ENCODE results near the gene SEMA6A. TPM values are rescaled to one million over a fixed set of nuclear protein-coding genes. Genes with fewer than 3 reads are reported as not detected.

Gene SEMA6A
- total RNA-seq, 4 donors from 2014 or later, result 2.5 to 6.5 (median 2.7) TPM

GRCh38 chr5:116428413-116428812 is 146.2 kb downstream of the SEMA6A start:
- in situ Hi-C loops (cut with MboI; ENCODE audit: low sequenced_read_pairs in 4 of 4) (no loop called here), intact Hi-C loops (cut with DNase I; ENCODE audit: low total_unique reads) (no loop called here)
- TF ChIP-seq POLR2A (IDR thresholded peaks at IDR 0.05) (no peak), CTCF (IDR thresholded peaks at IDR 0.05 in 4 of 5, conservative IDR thresholded peaks at IDR 0.05 in 1 of 5) (no peak)

GRCh38 chr5:116424951-116425350 is 149.7 kb downstream of the SEMA6A start:
- Histone ChIP-seq H3K36me3 (no peaks in the 10 kb centered on the region), H3K4me3 (no peak overlapping the region), H3K9me3 (no peaks in the 10 kb centered on the region), H3K27me3 (no peaks in the 10 kb centered on the region), H3K4me1 (no peaks in the 10 kb centered on the region), H3K27ac (no peak overlapping the region)
- ATAC-seq (no peak), DNase-seq (no peak)
- in situ Hi-C loops (cut with MboI; ENCODE audit: low sequenced_read_pairs in 4 of 4), result no loop called here
- intact Hi-C loops (cut with DNase I; ENCODE audit: low total_unique reads), result no loop called here
- TF ChIP-seq POLR2A (IDR thresholded peaks at IDR 0.05) (no peak), CTCF (IDR thresholded peaks at IDR 0.05 in 4 of 5, conservative IDR thresholded peaks at IDR 0.05 in 1 of 5) (no peak)

More at GRCh38 chr5:116428413-116428812, 146.2 kb downstream of the SEMA6A start:
- Histone ChIP-seq H3K4me3 (no peak overlapping the region), H3K4me1 (no peaks in the 10 kb centered on the region), H3K27ac (no peak overlapping the region), H3K36me3 (no peaks in the 10 kb centered on the region), H3K9me3 (no peaks in the 10 kb centered on the region), H3K27me3 (no peaks in the 10 kb centered on the region)
- no peak for ATAC-seq
- DNase-seq, result no peak

- ATAC-seq (no peak), DNase-seq (no peak)
- intact Hi-C loops (cut with DNase I; ENCODE audit: low total_unique reads), result no loop called here
- Histone ChIP-seq H3K27me3 (no peaks in the 10 kb centered on the region), H3K4me3 (no peak overlapping the region), H3K27ac (no peak overlapping the region), H3K4me1 (no peaks in the 10 kb centered on the region), H3K36me3 (no peaks in the 10 kb centered on the region), H3K9me3 (no peaks in the 10 kb centered on the region)
- in situ Hi-C loops (cut with MboI; ENCODE audit: low sequenced_read_pairs in 4 of 4), result no loop called here
- TF ChIP-seq POLR2A (IDR thresholded peaks at IDR 0.05) (no peak), CTCF (IDR thresholded peaks at IDR 0.05 in 4 of 5, conservative IDR thresholded peaks at IDR 0.05 in 1 of 5) (no peak)
Measured at GRCh38 chr5:116424258-116424615, 150.4 kb downstream of the SEMA6A start.

DNA sequence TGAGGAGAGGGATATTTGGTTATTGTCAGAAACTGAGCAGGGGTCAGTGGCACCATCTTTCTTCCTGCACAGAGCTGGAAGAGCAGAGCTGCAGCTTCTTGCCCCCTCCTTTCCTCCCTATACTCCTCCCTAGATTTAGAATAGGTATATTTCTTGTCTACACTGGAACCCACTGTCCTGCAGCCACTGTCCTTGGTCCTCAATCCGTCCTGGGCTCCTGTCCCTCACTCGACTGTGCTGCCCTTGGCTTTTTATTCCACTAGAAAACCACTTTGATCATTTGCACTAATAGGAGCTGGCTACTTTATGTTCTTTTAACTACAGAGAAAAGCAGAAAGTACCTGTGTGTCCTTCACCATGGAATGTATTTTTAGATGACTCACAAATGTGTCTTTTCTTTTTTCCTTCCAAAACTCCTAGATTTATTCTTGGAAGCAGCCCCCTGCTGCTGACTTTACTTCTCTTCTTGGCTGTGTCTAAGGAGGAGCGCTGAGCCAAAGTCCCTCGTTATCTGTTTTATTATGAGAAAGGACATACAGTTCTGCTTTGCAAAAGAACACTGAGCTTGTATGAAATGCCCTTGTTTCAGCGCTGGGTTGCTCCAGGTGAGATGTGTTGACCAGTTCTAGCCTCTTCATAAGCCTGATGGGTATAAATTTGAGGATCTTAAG is 150.9 kb downstream of the SEMA6A start:
- DNase-seq, result no peak
- no peaks in the 10 kb centered on the region for H3K4me1 ChIP-seq
- in situ Hi-C loops (cut with MboI; ENCODE audit: low sequenced_read_pairs in 4 of 4), result no loop called here
- intact Hi-C loops (cut with DNase I; ENCODE audit: low total_unique reads), result no loop called here
- no peaks in the 10 kb centered on the region for H3K27me3 ChIP-seq
- TF ChIP-seq CTCF (IDR thresholded peaks at IDR 0.05 in 4 of 5, conservative IDR thresholded peaks at IDR 0.05 in 1 of 5), result no peak
- no peak for TF ChIP-seq POLR2A (IDR thresholded peaks at IDR 0.05)
- H3K36me3 ChIP-seq, result no peaks in the 10 kb centered on the region
- H3K4me3 ChIP-seq, result no peak overlapping the region
- ATAC-seq, result no peak
- H3K9me3 ChIP-seq, result no peaks in the 10 kb centered on the region
- H3K27ac ChIP-seq, result no peak overlapping the region

- intact Hi-C loops (cut with DNase I; ENCODE audit: low total_unique reads), result no loop called here
- DNase-seq (no peak), ATAC-seq (no peak)
- Histone ChIP-seq H3K4me1 (no peaks in the 10 kb centered on the region), H3K9me3 (no peaks in the 10 kb centered on the region), H3K36me3 (no peaks in the 10 kb centered on the region), H3K27ac (no peak overlapping the region), H3K27me3 (no peaks in the 10 kb centered on the region), H3K4me3 (no peak overlapping the region)
- TF ChIP-seq POLR2A (IDR thresholded peaks at IDR 0.05) (no peak), CTCF (IDR thresholded peaks at IDR 0.05 in 4 of 5, conservative IDR thresholded peaks at IDR 0.05 in 1 of 5) (no peak)
- in situ Hi-C loops (cut with MboI; ENCODE audit: low sequenced_read_pairs in 4 of 4), result no loop called here
Measured at GRCh38 chr5:116423141-116423540, 151.5 kb downstream of the SEMA6A start.

All from gastrocnemius medialis (tissue), 4 donors.